Loucy (cell line): ENCODE measurements around the gene EML3.

Experiments used
- H2AFZ ChIP-seq: fragments of 200-600 bp; sonication (generic); 2 replicates; pipeline ENCODE4 v1.6.0; 2016; ENCODE audit warnings: antibody characterized with exemption, mild to moderate bottlenecking, low read length, moderate library complexity
- H3F3A ChIP-seq: fragments of 200-600 bp; 2 replicates; pipeline ENCODE4 v1.6.0; 2016; ENCODE audit warnings: antibody characterized with exemption, low read depth, mild to moderate bottlenecking
- H3K27me3 ChIP-seq: fragments of 200-600 bp; sonication (generic); 2 replicates; pipeline ENCODE4 v1.6.1; 2014; ENCODE audit warnings: low read length, mild to moderate bottlenecking; ENCODE audit not compliant: insufficient read depth, poor library complexity, severe bottlenecking
- H3K36me3 ChIP-seq: fragments of 200-600 bp; sonication (generic); 2 replicates; pipeline ENCODE4 v1.6.1; 2016; ENCODE audit warnings: low read length; ENCODE audit not compliant: insufficient read depth
- H3K4me1 ChIP-seq: fragments of 200-600 bp; sonication (generic); 2 replicates; pipeline ENCODE4 v1.5.1; 2014; ENCODE audit warnings: low read length, mild to moderate bottlenecking; ENCODE audit not compliant: insufficient read depth, poor library complexity, severe bottlenecking
- H3K4me2 ChIP-seq: fragments of 200-600 bp; sonication (generic); 2 replicates; pipeline ENCODE4 v1.6.0; 2014; ENCODE audit warnings: antibody characterized with exemption, low read length, low read depth, mild to moderate bottlenecking; ENCODE audit not compliant: poor library complexity, severe bottlenecking
- H3K4me3 ChIP-seq: fragments of 200-600 bp; sonication (generic); 2 replicates; pipeline ENCODE4 v1.5.1; 2014; ENCODE audit warnings: low read length, mild to moderate bottlenecking, mixed read lengths; ENCODE audit not compliant: poor library complexity, severe bottlenecking
- H3K79me2 ChIP-seq: fragments of 200-600 bp; sonication (generic); 2 replicates; pipeline ENCODE4 v1.6.1; 2014; ENCODE audit warnings: low read length; ENCODE audit not compliant: insufficient read depth
- H3K9ac ChIP-seq: fragments of 200-600 bp; sonication (generic); 2 replicates; pipeline ENCODE4 v1.6.0; 2014; ENCODE audit warnings: mild to moderate bottlenecking, low read depth, low read length, moderate library complexity; ENCODE audit not compliant: poor library complexity, severe bottlenecking
- H3K9me2 ChIP-seq: fragments of 200-600 bp; sonication (generic); replicated peaks from 2 replicates; pipeline ENCODE4 v1.6.1; 2016; ENCODE audit warnings: low read depth, low read length, mixed read lengths
- H3K9me3 ChIP-seq: fragments of 200-600 bp; sonication (generic); 2 replicates; pipeline ENCODE4 v1.6.1; 2014; ENCODE audit warnings: mild to moderate bottlenecking, antibody characterized with exemption, low read length, low read depth; ENCODE audit not compliant: insufficient read depth
- H4K20me1 ChIP-seq: fragments of 200-600 bp; sonication (generic); 2 replicates; pipeline ENCODE4 v1.6.0; 2014; ENCODE audit warnings: antibody characterized with exemption, low read length, mild to moderate bottlenecking; ENCODE audit not compliant: insufficient read depth, poor library complexity, severe bottlenecking
- EZH2phosphoT487 ChIP-seq: fragments of 200-600 bp; IDR thresholded peaks from 2 replicates; pipeline ENCODE4 v1.6.1; 2018; ENCODE audit warnings: antibody characterized with exemption, mild to moderate bottlenecking, moderate library complexity, borderline replicate concordance
- TF ChIP-seq, protein P1 (sequence below): fragments of 200-600 bp; sonication (generic); conservative IDR thresholded peaks from 2 replicates; pipeline ENCODE4 v1.5.1; 2014; ENCODE audit warnings: mild to moderate bottlenecking, antibody characterized with exemption, low read length

EML3 gene

DNA sequence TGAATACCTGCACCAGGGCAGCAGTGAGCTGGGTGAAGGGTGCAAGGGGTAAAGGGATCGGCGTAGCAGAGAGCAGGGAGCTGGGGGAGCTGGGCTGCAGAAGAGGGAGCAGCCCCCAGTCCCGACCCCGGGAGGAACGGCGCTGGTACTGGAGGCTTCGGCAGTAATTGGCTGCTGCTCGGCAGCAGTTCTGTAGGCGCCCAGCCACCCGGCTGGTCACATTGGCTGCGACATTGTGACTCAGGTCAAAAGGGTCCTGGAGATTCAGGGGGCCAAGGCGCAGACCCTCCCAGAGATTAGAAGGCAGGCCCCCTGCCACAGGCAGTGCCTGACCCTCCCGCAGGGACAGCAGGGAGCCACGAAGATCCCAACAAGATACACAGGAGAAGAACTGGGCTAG, 36.7 kb downstream of the EML3 start:
- Histone ChIP-seq H3F3A (no peaks in the 10 kb centered on the region), H3K4me2 (no peak overlapping the region), H3K9me2 (no peaks in the 10 kb centered on the region), H3K4me1 (peaks cover 28% of the 10 kb centered on the region), H3K9ac (peak overlapping the region; percentile 90), H3K36me3 (peaks cover 42% of the 10 kb centered on the region; the same call in 1 of the 2 replicates), H4K20me1 (peaks cover 25% of the 10 kb centered on the region), H2AFZ (no peak overlapping the region), H3K9me3 (no peaks in the 10 kb centered on the region), H3K79me2 (peaks cover 40% of the 10 kb centered on the region), H3K27me3 (peaks cover 7% of the 10 kb centered on the region), H3K4me3 (no peak overlapping the region)
- TF ChIP-seq EZH2phosphoT487 = no peak
- TF ChIP-seq, protein P1, sequence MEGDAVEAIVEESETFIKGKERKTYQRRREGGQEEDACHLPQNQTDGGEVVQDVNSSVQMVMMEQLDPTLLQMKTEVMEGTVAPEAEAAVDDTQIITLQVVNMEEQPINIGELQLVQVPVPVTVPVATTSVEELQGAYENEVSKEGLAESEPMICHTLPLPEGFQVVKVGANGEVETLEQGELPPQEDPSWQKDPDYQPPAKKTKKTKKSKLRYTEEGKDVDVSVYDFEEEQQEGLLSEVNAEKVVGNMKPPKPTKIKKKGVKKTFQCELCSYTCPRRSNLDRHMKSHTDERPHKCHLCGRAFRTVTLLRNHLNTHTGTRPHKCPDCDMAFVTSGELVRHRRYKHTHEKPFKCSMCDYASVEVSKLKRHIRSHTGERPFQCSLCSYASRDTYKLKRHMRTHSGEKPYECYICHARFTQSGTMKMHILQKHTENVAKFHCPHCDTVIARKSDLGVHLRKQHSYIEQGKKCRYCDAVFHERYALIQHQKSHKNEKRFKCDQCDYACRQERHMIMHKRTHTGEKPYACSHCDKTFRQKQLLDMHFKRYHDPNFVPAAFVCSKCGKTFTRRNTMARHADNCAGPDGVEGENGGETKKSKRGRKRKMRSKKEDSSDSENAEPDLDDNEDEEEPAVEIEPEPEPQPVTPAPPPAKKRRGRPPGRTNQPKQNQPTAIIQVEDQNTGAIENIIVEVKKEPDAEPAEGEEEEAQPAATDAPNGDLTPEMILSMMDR = no peak

DNA sequence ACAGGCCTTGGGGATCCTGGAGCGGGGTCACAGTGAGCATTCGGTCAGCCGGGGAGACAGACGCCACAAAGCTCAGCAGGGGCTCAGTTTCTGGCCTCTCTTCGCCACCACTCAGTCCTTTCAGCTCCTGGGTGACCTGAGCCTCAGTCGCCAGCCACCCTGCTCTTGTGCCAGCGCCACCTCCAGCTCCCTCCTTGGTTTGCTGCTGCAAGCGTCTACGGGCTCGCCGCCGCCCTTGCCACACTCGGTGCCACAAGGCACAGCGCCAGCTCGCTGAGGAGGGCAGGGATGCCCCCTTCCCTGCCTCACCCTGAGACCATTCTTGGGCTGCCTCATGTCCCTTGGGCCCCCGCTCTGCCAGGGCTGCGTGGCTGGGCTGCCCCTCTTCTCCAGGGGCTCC, 37.4 kb downstream of the EML3 start:
- Histone ChIP-seq H3K79me2 (peaks cover 47% of the 10 kb centered on the region), H4K20me1 (peaks cover 32% of the 10 kb centered on the region), H3K27me3 (peaks cover 7% of the 10 kb centered on the region), H3K36me3 (peaks cover 45% of the 10 kb centered on the region; the same call in 1 of the 2 replicates), H3K9me2 (no peaks in the 10 kb centered on the region), H3K4me2 (peak overlapping the region; percentile 93), H3K9ac (peak overlapping the region; percentile 90), H3K9me3 (no peaks in the 10 kb centered on the region), H3K4me1 (peaks cover 35% of the 10 kb centered on the region), H3F3A (no peaks in the 10 kb centered on the region), H2AFZ (no peak overlapping the region), H3K4me3 (peak overlapping the region; percentile 100)
- TF ChIP-seq, protein P1 = no peak
- TF ChIP-seq EZH2phosphoT487 = no peak

DNA sequence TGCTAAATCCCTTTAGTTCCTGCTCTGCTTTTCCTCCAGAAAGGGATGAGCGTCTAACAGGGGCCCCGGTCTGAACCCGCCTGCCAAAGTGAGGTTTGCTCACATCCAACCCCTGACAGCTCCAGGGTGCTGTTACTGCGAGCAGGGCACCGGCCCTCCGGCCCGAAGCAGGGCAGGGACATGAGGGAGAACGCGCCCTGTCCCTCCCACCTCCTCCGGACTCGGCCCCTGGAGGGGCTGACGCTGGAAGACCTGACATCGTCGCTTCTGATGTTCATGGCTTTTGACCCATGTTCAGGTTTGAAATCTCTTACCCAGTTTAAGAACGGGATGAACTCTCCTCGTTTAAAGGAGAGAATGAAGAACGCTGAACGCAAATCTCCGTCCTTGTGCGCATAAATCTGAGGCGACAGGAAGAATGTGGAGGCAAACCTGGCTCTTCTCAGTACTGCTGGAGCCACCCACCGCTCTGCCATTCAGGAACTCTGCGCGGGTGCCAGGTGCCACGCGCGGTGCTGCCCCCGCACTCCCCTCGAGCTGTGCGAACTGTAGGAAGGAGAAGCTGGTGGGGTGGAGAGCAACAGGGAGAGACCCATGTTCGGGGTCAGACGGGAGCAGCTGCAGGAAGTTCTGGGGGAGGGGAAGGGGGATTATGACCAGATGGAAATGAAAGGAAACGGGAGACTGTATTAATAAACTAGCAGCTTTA, 38.1 kb downstream of the EML3 start:
- Histone ChIP-seq H3F3A (no peaks in the 10 kb centered on the region), H3K4me3 (peak overlapping the region; percentile 100), H3K79me2 (peaks cover 54% of the 10 kb centered on the region), H3K9me3 (no peaks in the 10 kb centered on the region), H3K4me2 (peak overlapping the region; percentile 93), H3K27me3 (peaks cover 7% of the 10 kb centered on the region), H3K4me1 (peaks cover 41% of the 10 kb centered on the region), H3K36me3 (peaks cover 52% of the 10 kb centered on the region; the same call in 1 of the 2 replicates), H3K9ac (peak overlapping the region; percentile 90), H2AFZ (peak overlapping the region; percentile 94), H3K9me2 (no peaks in the 10 kb centered on the region), H4K20me1 (peaks cover 38% of the 10 kb centered on the region)
- TF ChIP-seq, protein P1 = no peak
- TF ChIP-seq EZH2phosphoT487 = no peak
